H9 (cell line): Measurements from ENCODE around the gene CDH6. TPM values are rescaled to one million over a fixed set of nuclear protein-coding genes. Genes with fewer than 3 reads are reported as not detected.

Source experiments
- DNase-seq: peaks from one replicate; pipeline ENCODE4 v3.0.0-alpha.2; 2017
- H2AFZ ChIP-seq: one replicate; pipeline ENCODE4 v1.6.1; 2013; ENCODE audit warnings: mild to moderate bottlenecking, low read length, control low read depth, moderate library complexity
- H2AK5ac ChIP-seq: 2 replicates; pipeline ENCODE4 v1.6.1; 2013; ENCODE audit warnings: low read length, control low read depth, mixed read lengths; ENCODE audit not compliant: insufficient read length
- H2BK120ac ChIP-seq: one replicate; pipeline ENCODE4 v1.6.1; 2013; ENCODE audit warnings: low read depth, mild to moderate bottlenecking, low read length, control low read depth, inconsistent platforms; ENCODE audit not compliant: poor library complexity, severe bottlenecking
- H2BK12ac ChIP-seq: 2 replicates; pipeline ENCODE4 v1.6.1; 2013; ENCODE audit warnings: low read length, control low read depth, mixed read lengths, low read depth; ENCODE audit not compliant: insufficient read length
- H2BK15ac ChIP-seq: 2 replicates; pipeline ENCODE4 v1.6.1; 2013; ENCODE audit warnings: low read depth, low read length, control low read depth
- H2BK20ac ChIP-seq: one replicate; pipeline ENCODE4 v1.6.1; 2013; ENCODE audit warnings: low read depth, mild to moderate bottlenecking, low read length, control low read depth, inconsistent platforms; ENCODE audit not compliant: poor library complexity, severe bottlenecking
- H2BK5ac ChIP-seq: 2 replicates; pipeline ENCODE4 v1.6.1; 2013; ENCODE audit warnings: low read length, control low read depth, mixed read lengths; ENCODE audit not compliant: insufficient read length
- H3K14ac ChIP-seq: 2 replicates; pipeline ENCODE4 v1.6.1; 2013; ENCODE audit warnings: low read length, control low read depth; ENCODE audit not compliant: insufficient read depth
- H3K18ac ChIP-seq: 2 replicates; pipeline ENCODE4 v1.6.1; 2013; ENCODE audit warnings: low read depth, mild to moderate bottlenecking, mixed read lengths, low read length, control low read depth; ENCODE audit not compliant: insufficient read length
- H3K23ac ChIP-seq: 2 replicates; pipeline ENCODE4 v1.6.1; 2013; ENCODE audit warnings: low read length, control low read depth, mixed read lengths, low read depth; ENCODE audit not compliant: insufficient read length
- H3K23me2 ChIP-seq: 2 replicates; pipeline ENCODE4 v1.6.1; 2013; ENCODE audit warnings: low read depth, mild to moderate bottlenecking, mixed read lengths, low read length, control low read depth; ENCODE audit not compliant: insufficient read length, poor library complexity, severe bottlenecking
- H3K27ac ChIP-seq: 2 replicates; pipeline ENCODE4 v1.5.1; 2013; ENCODE audit warnings: low read length, control low read depth, mixed read lengths, low read depth; ENCODE audit not compliant: insufficient read length
- H3K27me3 ChIP-seq: 2 replicates; pipeline ENCODE4 v1.6.1; 2013; ENCODE audit warnings: low read length, control low read depth, inconsistent platforms; ENCODE audit not compliant: insufficient read depth
- H3K4ac ChIP-seq: 2 replicates; pipeline ENCODE4 v1.6.1; 2013; ENCODE audit warnings: low read depth, mild to moderate bottlenecking, control low read depth, inconsistent platforms, low read length, moderate library complexity
- H3K4me1 ChIP-seq: 2 replicates; pipeline ENCODE4 v1.6.1; 2013; ENCODE audit warnings: low read length, control low read depth, inconsistent platforms; ENCODE audit not compliant: insufficient read depth
- H3K4me2 ChIP-seq: 2 replicates; pipeline ENCODE4 v1.6.1; 2013; ENCODE audit warnings: low read length, control low read depth, mixed read lengths; ENCODE audit not compliant: insufficient read length, insufficient read depth
- H3K56ac ChIP-seq: 2 replicates; pipeline ENCODE4 v1.6.1; 2013; ENCODE audit warnings: low read depth, mild to moderate bottlenecking, mixed read lengths, low read length, control low read depth; ENCODE audit not compliant: insufficient read length
- H3K79me1 ChIP-seq: 2 replicates; pipeline ENCODE4 v1.6.1; 2013; ENCODE audit warnings: low read depth, mild to moderate bottlenecking, moderate library complexity, low read length, control low read depth, inconsistent platforms; ENCODE audit not compliant: insufficient read depth, poor library complexity, severe bottlenecking
- H3K79me2 ChIP-seq: 2 replicates; pipeline ENCODE4 v1.6.1; 2013; ENCODE audit warnings: low read length, control low read depth, inconsistent platforms; ENCODE audit not compliant: insufficient read depth
- H3K9ac ChIP-seq: 2 replicates; pipeline ENCODE4 v1.6.1; 2013; ENCODE audit warnings: low read length, control low read depth, mixed read lengths; ENCODE audit not compliant: insufficient read length; ENCODE audit errors: extremely low read depth
- H3K9me3 ChIP-seq: one replicate; pipeline ENCODE4 v1.6.1; 2013; ENCODE audit warnings: low read depth, low read length, inconsistent platforms; ENCODE audit not compliant: control insufficient read depth
- H3T11ph ChIP-seq: one replicate; pipeline ENCODE4 v1.6.1; 2013; ENCODE audit warnings: mild to moderate bottlenecking, low read length, control low read depth, inconsistent platforms
- H4K20me1 ChIP-seq: one replicate; pipeline ENCODE4 v1.6.1; 2013; ENCODE audit not compliant: control insufficient read depth, insufficient read length, insufficient read depth
- H4K5ac ChIP-seq: 2 replicates; pipeline ENCODE4 v1.6.1; 2013; ENCODE audit warnings: low read depth, mild to moderate bottlenecking, mixed read lengths, low read length, control low read depth; ENCODE audit not compliant: insufficient read length
- H4K8ac ChIP-seq: replicated peaks from 2 replicates; pipeline ENCODE4 v1.6.1; 2013; ENCODE audit warnings: low read length, control low read depth, mixed read lengths, low read depth; ENCODE audit not compliant: insufficient read length
- H4K91ac ChIP-seq: 2 replicates; pipeline ENCODE4 v1.6.1; 2013; ENCODE audit warnings: low read depth, mild to moderate bottlenecking, moderate library complexity, mixed read lengths, low read length, control low read depth; ENCODE audit not compliant: insufficient read length
- H3K27ac Mint-ChIP-seq, 3 experiments: 2 replicates in 2 of 3; 3 replicates in 1 of 3; pipeline ENCODE4 v1.8.0; 2020 to 2021; ENCODE audit warnings: mixed read lengths in 3 of 3, mild to moderate bottlenecking in 1 of 3, moderate library complexity in 1 of 3
- H3K27me3 Mint-ChIP-seq: 2 replicates; pipeline ENCODE4 v1.8.0; 2021; ENCODE audit warnings: low read depth, mild to moderate bottlenecking, moderate library complexity, mixed read lengths
- H3K36me3 Mint-ChIP-seq, 3 experiments: 2 replicates in 2 of 3; 3 replicates in 1 of 3; pipeline ENCODE4 v1.8.0; 2020 to 2021; ENCODE audit warnings: low read depth in 3 of 3, mixed read lengths in 3 of 3; ENCODE audit not compliant: insufficient read depth in 1 of 3
- H3K4me1 Mint-ChIP-seq, 2 experiments: 2 replicates each; pipeline ENCODE4 v1.8.0; 2020; ENCODE audit warnings: mixed read lengths in 2 of 2
- H3K4me3 Mint-ChIP-seq, 2 experiments: 2 replicates in 1 of 2; 3 replicates in 1 of 2; pipeline ENCODE4 v1.8.0; 2020 to 2021; ENCODE audit warnings: mild to moderate bottlenecking in 2 of 2, mixed read lengths in 2 of 2, moderate library complexity in 1 of 2
- H3K9me3 Mint-ChIP-seq, 2 experiments: 2 replicates in 1 of 2; 3 replicates in 1 of 2; pipeline ENCODE4 v1.8.0; 2020; ENCODE audit warnings: mild to moderate bottlenecking in 2 of 2, mixed read lengths in 2 of 2, moderate library complexity in 1 of 2
- CTCF ChIP-seq: fragments of 200-600 bp; sonication (generic); conservative IDR thresholded peaks from 3 replicates; pipeline ENCODE4 v1.8.0; 2021; ENCODE audit warnings: antibody characterized with exemption, mild to moderate bottlenecking
- WGBS: extraction: QIAGEN DNeasy Blood & Tissue Kit; methylation state at CpG from one replicate; pipeline ENCODE4 v1.1.7; 2013; ENCODE audit warnings: missing lambda C conversion rate, low lambda C conversion rate, mixed read lengths; ENCODE audit not compliant: insufficient read length; ENCODE audit errors: extremely low coverage; 5-methylcytosine and 5-hydroxymethylcytosine counted together
- total RNA-seq: library from RNA; stranded (reverse); gene quantifications from 2 replicates; pipeline ENCODE4 v1.2.1, GENCODE V29; 2021

Gene CDH6
- total RNA-seq, 1 experiment from 2014 or later = 11.7 TPM

DNA sequence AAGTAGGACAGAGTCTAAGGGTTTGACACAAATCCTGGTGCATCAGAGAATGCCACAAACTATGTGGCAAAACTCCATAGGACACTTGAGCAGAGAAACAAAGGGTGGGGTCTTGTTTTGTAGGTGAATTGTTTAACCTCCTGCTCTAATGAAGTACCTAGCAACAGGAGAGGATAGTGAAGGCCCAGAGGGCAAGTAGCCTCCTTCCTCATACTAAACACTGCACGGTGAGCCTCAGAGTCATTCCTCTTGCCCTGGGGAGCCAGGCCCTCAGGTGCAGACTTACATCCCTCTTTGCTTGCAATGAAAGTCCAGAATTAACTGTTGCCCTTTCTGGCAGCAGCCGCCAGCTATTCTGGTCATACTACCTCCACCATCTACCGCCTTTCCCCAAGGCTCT lies 172.3 kb downstream of the CDH6 start:
- H3K36me3 Mint-ChIP-seq = peaks cover 1 to 8% (median 4%) of the 10 kb centered on the region in 3 experiments
- no peak overlapping the region for H2BK20ac ChIP-seq

More for the DNA sequence above, 172.3 kb downstream of the CDH6 start:
- Histone ChIP-seq H3K9me3 (no peaks in the 10 kb centered on the region), H4K91ac (no peak overlapping the region), H4K5ac (no peak overlapping the region), H4K20me1 (no peaks in the 10 kb centered on the region), H3K9ac (no peak overlapping the region), H3K56ac (no peak overlapping the region), H3K27ac (no peak overlapping the region), H3K4me1 (peaks cover 3% of the 10 kb centered on the region; the same call in 1 of the 2 replicates), H3K79me1 (no peaks in the 10 kb centered on the region), H2BK120ac (no peak overlapping the region), H3K4ac (no peak overlapping the region), H2AK5ac (no peak overlapping the region), H3K18ac (no peak overlapping the region), H3K23me2 (no peaks in the 10 kb centered on the region), H4K8ac (no peak overlapping the region), H3T11ph (no peak overlapping the region), H3K23ac (no peak overlapping the region), H2BK15ac (no peak overlapping the region), H3K14ac (no peak overlapping the region), H2BK12ac (no peak overlapping the region), H2BK5ac (no peak overlapping the region), H3K4me2 (no peak overlapping the region), H2AFZ (no peak overlapping the region), H3K79me2 (no peaks in the 10 kb centered on the region), H3K27me3 (no peaks in the 10 kb centered on the region)
- H3K4me1 Mint-ChIP-seq = peaks cover 18 to 22% of the 10 kb centered on the region in 2 experiments
- no peak overlapping the region for H3K4me3 Mint-ChIP-seq
- no peak for DNase-seq
- TF ChIP-seq CTCF = no peak
- no peaks in the 10 kb centered on the region for H3K27me3 Mint-ChIP-seq
- H3K27ac Mint-ChIP-seq = no peak overlapping the region
- WGBS = no CpG with 5 or more reads among the region's 3 CpGs
- H3K9me3 Mint-ChIP-seq = peaks cover 0 to 7% of the 10 kb centered on the region in 2 experiments; a peak in 4 of 5 replicates
